Measurements from ENCODE around the gene FCAMR. TPM values are rescaled to one million over a fixed set of nuclear protein-coding genes. Genes with fewer than 3 reads are reported as not detected.
A peak's percentile ranks its signal among the peaks of the same experiment; 100 is the strongest.

Gene FCAMR
- total and polyA plus RNA-seq, 11 donors = not detected

GRCh38 chr1:206972728-206973127 lies 2.5 kb upstream of the FCAMR start:
- TF ChIP-seq CTCF (IDR thresholded peaks at IDR 0.05) (no peak), POLR2A (IDR thresholded peaks at IDR 0.05) (no peak)
- ATAC-seq (no peak), DNase-seq (no peak)
- Histone ChIP-seq H3K9me3 (no peaks in the 10 kb centered on the region), H3K36me3 (no peaks in the 10 kb centered on the region), H3K27me3 (peaks cover 0 to 20% (median 0%) of the 10 kb centered on the region in 9 donors), H3K4me3 (no peak overlapping the region), H3K27ac (no peak overlapping the region), H3K4me1 (peaks cover 0 to 32% (median 0%) of the 10 kb centered on the region in 12 donors)
- WGBS, 4 donors = 73 to 86% (median 78%) methylated on average over 2 of the region's 2 CpGs
- intact Hi-C loops (cut with DNase I) = loop anchor here in 3 of 10 donors (10.0 kb wide), 3 partner anchors 338 to 368 kb away; partner anchors contain the start of gene DYRK3 (in 1 of the 3)

GRCh38 chr1:206971029-206971655 lies 882 bp upstream of the FCAMR start:
- Histone ChIP-seq H3K9me3 (no peaks in the 10 kb centered on the region), H3K27me3 (peaks cover 0 to 20% (median 0%) of the 10 kb centered on the region in 9 donors), H3K4me1 (peaks cover 0 to 45% (median 0%) of the 10 kb centered on the region in 12 donors), H3K36me3 (no peaks in the 10 kb centered on the region), H3K27ac (no peak overlapping the region), H3K4me3 (no peak overlapping the region)
- ATAC-seq (peak in 1 of 4 donors; percentile 28), DNase-seq (no peak)
- TF ChIP-seq CTCF (IDR thresholded peaks at IDR 0.05) (no peak), POLR2A (IDR thresholded peaks at IDR 0.05) (no peak)
- WGBS, 4 donors = 64 to 88% (median 81%) methylated on average over 2 of the region's 2 CpGs
- intact Hi-C loops (cut with DNase I) = loop anchor here in 3 of 10 donors (10.0 kb wide), 3 partner anchors 336 to 366 kb away; partner anchors contain the start of gene DYRK3 (in 1 of the 3)

- intact Hi-C loops (cut with DNase I) = no loop called here
- WGBS, 4 donors = 27 to 34% (median 29%) methylated on average over 5 of the region's 5 CpGs
- TF ChIP-seq POLR2A (IDR thresholded peaks at IDR 0.05) (no peak), CTCF (IDR thresholded peaks at IDR 0.05) (no peak)
- no peak overlapping the region for H3K27ac ChIP-seq
- H3K4me1 ChIP-seq = peaks cover 0 to 45% (median 0%) of the 10 kb centered on the region in 12 donors
- no peak overlapping the region for H3K4me3 ChIP-seq
- no peaks in the 10 kb centered on the region for H3K9me3 ChIP-seq
- ATAC-seq = no peak
- no peak for DNase-seq
- no peaks in the 10 kb centered on the region for H3K36me3 ChIP-seq
- peaks cover 0 to 24% (median 0%) of the 10 kb centered on the region in 9 donors for H3K27me3 ChIP-seq
Measured at GRCh38 chr1:206969090-206969489, 1.2 kb downstream of the FCAMR start.

GRCh38 chr1:206967096-206967849 lies 3.0 kb downstream of the FCAMR start:
- Histone ChIP-seq H3K4me1 (peaks cover 0 to 55% (median 0%) of the 10 kb centered on the region in 12 donors), H3K27ac (peak overlapping the region in 1 of 12 donors; percentile 15), H3K9me3 (no peaks in the 10 kb centered on the region), H3K4me3 (no peak overlapping the region), H3K36me3 (no peaks in the 10 kb centered on the region), H3K27me3 (peaks cover 0 to 24% (median 0%) of the 10 kb centered on the region in 9 donors)
- no peak for TF ChIP-seq POLR2A (IDR thresholded peaks at IDR 0.05)
- no peak for TF ChIP-seq CTCF (IDR thresholded peaks at IDR 0.05)
- intact Hi-C loops (cut with DNase I) = no loop called here
- ATAC-seq (peak in 2 of 4 donors; percentile 37 to 44), DNase-seq (no peak)
- 61 to 72% (median 69%) methylated on average over 8 of the region's 8 CpGs for WGBS, 4 donors
